Right lobe of liver (tissue), 4 donors: ENCODE results near the gene TSPAN18.

Source experiments
- CTCF ChIP-seq, 4 donors: fragments of 200-600 bp in 3 of 4; fragments of 450-650 bp in 1 of 4; IDR thresholded peaks; one replicate each; pipeline versions ENCODE4 v1.5.1 to v1.8.0; 2016 to 2022; ENCODE audit warnings: antibody characterized with exemption in 4 of 4, mild to moderate bottlenecking in 2 of 4
- POLR2A ChIP-seq: fragments of 450-650 bp; IDR thresholded peaks from one replicate; pipeline ENCODE4 v1.6.1; 2017; ENCODE audit warnings: antibody characterized with exemption, mild to moderate bottlenecking
- donor health status: DM: no; HTN: no; CAD: no.
- donor health status: DM: no; HTN: no; CAD: no.
- donor health status: DM: no; HTN: yes; CAD: no.

- TF ChIP-seq CTCF (IDR thresholded peaks at IDR 0.05) (no peak), POLR2A (no peak)
Measured at GRCh38 chr11:44693654-44694119, 33.1 kb upstream of the TSPAN18 start.
